Endometrial microvascular endothelial cells (primary cell): ENCODE data around the gene GLIS2. TPM values are rescaled to one million over a fixed set of nuclear protein-coding genes. Genes with fewer than 3 reads are reported as not detected.

ENCODE experiments used
- in situ Hi-C: cut with HindIII; loops from 2 replicates; pipeline ENCODE4 v1.10.0; 2017; ENCODE audit warnings: low sequenced_read_pairs, low pct_unique_long_range_greater_than_20kb; ENCODE audit errors: inconsistent ontology term
- total RNA-seq: library from RNA; depleted of rRNA; stranded (reverse); fragments of >200 nt; gene quantifications from one replicate; pipeline ENCODE4 v1.2.3, GENCODE V29; 2015; ENCODE audit errors: inconsistent ontology term

GLIS2 gene
- total RNA-seq, 1 donor from 2014 or later, result 2.8 TPM

DNA sequence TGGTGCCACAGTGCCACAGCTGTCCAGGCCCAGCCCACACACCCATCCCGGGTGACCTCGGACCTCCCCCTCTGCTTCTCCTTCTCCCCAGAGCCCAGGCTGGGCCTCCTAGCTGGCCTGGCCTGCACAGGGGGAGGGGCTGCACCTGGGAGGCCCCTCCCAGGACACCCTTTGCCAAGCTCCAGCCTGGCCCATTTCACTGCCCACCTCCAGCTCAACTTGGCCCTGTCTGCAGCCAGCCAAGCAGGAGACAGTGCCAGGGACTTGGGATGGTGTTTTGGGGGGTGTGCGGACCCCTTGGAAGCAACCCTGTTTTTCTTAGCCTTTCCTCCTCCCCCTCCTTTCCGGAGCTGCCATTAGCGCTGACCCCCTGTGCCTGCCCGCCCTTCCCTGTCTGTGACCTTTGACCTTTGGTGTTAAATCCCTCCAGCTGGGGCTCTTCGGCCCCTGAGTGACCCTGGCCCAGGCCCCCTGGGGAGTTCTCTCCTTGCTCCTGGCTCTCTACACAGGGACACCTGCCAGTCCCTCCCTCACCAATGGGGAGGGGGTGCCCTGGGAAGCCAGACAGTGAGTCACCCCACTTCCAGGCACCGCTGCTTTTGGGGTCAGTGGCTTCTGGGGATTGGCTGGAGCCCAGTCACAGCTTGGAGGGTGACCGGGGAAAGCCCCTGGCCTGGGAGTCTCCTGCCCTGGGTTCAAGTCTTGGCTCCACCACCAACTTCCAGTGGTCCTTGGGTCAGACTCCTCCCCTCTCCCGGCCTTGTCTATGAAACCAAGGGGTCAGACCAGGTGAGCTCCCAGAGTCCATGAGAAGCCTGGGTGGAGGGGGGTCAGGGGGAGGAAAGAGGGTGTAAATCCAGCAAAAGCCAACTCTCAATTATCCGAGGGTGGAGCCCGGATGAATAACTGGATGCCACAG lies 1.9 kb downstream of the GLIS2 start:
- in situ Hi-C loops, result no loop called here

DNA sequence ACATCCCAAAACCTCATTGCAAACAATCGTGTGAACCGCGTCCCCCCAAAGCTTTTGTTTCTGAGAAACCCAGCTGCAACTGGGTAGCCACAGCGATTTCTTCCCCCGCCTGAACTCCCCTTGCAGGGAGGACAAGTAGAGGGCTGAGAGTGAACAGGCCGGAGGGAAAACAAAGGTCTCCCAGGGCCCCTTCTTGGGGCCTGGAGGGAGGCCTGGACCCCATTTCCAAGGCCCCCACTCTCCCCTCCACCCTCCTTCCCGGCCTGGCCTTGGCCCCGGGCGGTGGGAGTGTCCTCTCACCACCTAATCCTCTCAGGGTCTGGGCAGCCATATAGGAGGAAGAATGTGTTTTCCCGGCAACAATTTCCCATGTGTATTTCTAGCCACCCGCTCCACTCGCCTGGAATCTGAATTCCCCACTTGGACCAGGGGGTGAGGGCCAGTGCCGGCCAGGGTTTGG lies 2.6 kb downstream of the GLIS2 start:
- in situ Hi-C loops, result no loop called here

DNA sequence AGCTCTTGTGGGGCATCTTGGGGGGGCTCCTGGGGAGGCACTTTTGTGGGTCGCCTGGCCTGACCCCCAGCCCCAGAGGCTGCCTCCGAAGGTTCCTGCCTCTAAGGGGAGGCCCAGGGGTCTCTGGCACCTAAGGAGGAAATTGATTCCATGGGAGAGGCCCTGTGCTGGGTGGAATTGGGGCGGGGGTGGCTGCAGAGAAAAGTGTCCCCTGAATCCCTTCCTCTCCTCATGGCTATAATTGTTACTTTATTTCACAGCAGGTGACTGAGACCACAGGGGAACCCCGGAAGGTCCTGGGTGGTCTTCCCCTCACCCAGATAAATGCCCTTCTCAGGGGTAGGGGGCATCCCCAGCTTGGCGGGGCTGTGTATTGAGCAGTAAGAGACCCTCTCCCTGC lies 3.1 kb downstream of the GLIS2 start:
- in situ Hi-C loops, result no loop called here

DNA sequence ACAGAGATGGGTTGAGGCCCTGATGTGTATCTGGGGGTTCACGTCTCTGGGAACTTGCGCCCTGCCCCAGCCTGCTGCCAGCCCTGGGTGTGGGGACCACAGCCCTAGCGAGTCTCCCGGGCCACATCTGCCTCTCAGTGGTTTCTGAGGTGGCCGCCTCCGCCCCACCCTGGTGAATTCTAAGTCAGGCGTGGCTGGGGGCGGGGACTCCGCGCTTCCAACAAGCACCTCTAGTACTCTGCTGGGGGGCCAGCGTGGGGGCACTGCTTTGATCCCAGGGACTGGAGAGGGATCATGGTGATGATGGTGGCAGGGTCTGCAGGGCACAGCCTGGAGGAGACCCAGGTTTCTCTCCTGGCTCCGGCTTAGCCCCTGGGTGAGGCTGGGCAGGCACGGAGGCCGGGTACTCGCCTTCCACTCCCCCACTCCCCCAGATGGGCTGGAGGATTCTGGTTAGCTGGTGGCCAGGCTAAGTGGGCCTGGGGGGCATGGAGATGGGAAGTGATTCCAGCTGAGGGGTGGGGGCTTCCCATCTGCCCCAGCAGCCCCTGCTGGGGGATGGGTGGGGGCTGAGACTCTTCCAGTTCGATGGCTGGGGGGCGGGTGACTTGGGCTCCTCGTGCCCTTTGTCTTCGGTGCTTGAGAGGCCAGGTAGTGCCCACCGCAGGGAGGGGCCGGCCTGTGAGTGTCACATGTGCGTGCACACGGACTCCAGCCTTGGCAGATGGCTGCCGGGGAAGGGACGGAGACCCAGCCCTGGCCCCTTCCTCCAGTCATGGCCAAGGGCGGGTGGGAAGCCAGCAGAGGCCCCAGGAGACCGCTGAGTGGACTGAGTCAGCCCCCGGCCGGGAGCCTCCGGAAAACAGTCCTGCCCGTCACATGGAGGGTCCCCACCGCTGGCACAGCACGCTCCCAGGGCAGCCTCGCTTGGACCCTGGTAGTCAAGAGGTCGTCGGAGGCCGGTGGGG lies 3.9 kb downstream of the GLIS2 start:
- in situ Hi-C loops, result no loop called here

DNA sequence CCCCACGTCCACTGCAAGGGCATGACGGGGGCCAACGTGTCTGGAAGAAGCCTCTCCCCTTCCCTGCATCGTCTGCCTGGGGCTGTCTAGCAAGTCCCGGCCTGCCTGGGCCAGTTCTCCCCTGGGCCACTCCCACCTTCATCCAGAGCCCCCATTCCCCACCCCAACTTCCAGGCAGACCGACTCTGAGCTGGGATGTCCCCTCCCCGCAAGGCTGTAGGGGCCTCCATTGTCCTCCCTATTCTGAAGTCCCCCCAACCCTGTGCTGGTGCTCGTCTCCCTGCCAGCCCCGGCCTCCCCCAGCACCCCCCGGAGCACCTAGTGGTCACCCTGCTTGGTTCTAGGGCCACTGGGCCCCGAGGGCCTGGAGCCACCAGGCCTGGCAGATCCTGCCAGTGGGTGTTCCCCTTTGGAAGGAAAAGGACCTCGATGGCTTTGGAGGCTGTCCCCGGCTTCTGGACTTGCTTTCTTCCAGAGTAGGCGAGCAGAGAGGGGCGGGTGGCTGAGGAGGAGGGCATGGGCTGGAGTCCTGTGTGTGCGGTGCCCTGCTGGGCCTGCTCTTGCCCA lies 4.8 kb downstream of the GLIS2 start:
- in situ Hi-C loops, result no loop called here

DNA sequence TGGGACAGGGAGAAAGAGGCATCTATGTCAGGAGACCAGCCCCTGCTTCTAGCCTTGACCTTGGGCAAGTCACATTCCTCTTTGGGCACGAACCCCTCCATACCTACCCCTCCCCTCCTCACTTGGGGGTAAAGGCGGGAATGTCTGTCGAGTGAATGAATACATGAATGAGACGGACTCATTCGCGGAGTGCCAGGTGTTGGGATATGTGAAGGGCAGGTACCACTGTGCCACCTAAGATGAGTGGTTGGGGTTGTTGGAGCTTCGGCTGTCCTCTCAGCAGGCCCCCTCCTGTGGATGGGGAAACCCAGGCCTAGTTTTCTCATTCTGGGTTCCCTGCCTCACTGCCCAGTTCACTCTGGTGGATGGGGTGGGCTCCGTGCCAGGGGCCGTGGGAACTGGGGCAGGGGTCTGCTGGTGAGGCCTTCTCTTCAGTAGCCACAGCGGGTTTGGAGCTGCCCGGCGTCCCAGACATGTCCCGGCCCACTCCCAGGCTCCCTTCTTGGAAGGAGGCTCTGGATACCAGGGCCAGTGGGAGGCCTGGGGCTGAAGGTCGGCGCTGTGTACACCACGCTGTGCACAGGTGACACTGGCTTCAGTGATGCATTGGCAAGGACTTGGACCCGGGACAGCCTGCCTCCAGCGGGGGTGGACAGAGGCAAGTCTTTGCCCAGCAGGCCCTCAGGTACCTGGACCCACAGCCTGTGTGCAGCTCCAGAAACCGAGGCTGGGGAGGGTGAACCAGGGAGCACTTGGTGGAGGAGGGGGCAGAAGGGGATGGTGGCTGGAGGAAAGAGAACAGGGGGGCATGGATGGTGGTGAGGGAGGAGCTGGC lies 5.6 kb downstream of the GLIS2 start:
- in situ Hi-C loops, result no loop called here

DNA sequence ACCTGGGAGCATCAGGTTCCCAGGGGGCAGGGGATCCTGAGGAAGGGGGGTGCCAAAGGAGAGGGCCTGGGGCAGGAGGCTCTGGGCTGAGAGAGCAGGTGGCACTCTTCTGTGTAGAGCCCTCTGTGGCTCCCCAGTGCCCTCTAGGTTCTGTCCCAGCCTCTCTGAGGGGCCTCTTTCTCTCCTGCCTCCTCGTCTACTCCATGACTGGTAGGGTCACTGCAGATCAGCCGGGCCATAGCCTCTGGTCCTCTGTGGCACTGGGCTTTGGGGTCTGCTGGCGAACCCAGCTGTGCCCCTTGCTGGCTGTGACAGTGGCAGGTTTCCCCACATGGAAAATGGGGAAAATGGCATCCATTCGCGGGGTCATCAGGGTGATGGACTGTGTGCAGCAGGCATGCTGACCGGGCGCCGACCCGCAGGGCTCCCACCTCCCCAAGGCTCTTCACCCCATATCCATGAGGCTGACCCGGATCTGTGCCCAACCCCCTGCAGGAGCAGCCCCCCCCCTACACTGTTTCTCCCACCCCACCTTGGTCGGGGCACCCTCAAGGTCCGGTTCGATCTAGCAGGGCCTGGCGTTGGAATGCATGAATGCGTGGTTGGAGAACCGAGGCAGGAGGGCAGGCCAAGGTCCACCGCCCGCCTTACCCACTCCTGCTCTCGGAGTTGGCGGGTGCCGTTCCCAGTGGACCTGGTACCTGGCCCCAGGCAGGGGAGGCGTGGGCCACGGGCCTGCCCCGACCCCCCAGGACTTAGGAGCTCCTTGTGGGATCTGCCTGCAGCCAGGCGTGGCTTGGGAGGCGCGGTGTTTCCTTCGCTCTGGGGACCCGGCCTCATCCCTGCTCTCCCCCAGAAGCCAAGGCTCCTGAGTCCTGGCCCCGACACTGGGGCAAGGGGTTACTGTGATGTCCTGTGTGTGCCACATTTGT lies 6.5 kb downstream of the GLIS2 start:
- in situ Hi-C loops, result no loop called here

DNA sequence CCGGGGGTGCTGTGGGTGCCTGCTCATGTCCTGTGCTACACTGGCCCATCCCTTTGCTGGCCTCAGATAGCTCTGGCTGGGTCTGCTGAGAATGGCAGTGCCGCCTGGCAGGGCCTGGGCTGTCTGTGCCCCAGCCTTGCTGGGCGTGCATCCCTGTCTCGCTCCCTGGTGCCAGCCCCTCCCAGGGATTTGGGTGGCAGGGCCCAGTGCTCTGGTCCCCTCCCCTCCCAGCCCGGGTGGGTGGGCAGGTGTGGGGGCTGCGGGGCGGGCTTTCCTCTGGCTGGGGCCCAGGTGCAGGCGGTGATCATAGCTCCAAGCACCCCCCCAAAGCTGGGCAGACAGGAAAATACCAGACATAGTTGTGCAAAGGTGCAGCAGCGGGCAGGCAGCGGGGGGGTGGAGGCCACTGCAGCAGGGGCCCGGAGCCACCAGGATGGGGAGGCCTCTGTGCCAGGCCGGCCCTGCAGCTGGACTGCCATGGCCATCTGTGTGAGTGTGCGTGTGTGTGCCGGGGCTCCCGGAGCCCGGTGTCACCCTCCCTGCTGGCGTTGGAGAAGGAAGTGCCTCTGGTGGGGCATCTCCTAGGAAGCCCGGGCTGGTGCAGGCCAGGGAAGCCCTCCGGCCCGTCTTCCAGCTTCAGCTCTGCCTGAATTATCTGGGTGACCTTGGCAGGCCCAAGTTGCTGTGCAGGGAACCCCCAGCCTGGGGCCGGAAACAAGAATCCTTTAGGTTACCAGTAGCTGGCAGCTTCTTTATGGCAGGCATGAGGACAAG lies 7.4 kb downstream of the GLIS2 start:
- in situ Hi-C loops, result no loop called here

DNA sequence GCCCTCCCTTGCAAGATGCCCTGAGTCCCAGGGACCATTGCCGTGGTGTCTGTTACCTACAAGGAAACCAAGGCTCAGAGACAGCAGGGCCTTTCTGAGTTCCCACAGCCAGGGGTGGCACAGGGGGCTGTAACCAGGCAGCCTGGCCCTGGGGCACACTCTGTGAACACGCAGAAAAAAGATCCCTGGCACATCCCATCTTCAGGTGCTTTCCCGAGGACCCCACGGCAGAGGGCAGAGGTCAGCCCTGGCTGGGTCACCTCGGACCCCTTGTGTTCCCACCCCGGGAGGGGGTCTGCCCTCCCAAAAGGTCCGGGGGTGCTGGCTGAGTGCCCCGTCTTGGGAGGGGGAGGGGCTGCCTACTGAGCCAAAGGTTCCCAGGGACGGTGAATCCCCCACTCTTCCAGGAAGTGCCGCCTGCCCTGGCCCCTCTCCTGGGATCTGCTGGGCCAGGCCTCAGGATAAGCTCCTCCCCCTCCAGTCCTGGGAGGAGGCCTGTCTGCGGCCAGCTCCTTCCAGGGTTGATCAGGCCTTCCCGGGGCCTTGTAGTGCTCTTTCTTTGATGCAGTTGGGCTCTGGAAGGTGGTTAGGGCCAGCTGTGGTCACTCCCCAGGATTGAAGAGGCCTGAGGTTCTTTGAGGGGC lies 8.1 kb downstream of the GLIS2 start:
- in situ Hi-C loops, result no loop called here

DNA sequence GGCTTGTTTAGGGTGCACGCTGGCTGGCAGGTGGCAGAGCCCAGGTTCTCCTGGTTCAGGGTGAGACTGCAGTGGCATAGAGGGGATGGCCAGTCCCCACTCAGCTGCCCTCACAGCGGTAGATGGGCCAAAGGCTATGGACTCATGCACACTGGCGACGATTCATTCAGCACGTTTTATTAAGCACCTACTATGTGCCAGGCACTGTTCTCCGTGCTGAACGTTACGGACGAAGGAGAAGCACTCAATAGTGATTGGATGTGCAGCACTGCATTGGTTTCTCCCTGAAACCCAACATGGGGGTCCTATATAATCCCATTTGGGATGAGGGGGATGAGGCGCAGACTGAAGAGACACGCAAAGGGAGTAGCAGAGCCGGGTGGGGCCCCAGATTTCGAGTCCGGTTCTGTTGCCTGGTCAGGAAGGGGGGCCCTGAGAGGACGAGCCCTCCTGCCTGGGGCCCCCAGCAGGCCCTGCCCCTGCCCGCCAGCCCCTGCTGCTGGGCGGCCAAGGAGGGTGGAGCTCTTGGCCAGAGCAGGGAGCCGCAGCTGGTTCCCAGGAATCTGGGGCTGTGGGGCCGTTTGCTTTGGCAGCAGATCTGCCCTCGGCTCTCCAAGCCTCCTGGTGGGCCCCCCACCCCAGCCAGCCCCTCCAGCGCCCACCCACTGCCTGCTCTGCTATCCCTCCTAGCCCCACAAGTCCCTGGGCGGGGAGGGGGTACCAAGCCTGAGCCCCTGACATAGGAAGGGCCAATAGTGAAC lies 8.8 kb downstream of the GLIS2 start:
- in situ Hi-C loops, result no loop called here

DNA sequence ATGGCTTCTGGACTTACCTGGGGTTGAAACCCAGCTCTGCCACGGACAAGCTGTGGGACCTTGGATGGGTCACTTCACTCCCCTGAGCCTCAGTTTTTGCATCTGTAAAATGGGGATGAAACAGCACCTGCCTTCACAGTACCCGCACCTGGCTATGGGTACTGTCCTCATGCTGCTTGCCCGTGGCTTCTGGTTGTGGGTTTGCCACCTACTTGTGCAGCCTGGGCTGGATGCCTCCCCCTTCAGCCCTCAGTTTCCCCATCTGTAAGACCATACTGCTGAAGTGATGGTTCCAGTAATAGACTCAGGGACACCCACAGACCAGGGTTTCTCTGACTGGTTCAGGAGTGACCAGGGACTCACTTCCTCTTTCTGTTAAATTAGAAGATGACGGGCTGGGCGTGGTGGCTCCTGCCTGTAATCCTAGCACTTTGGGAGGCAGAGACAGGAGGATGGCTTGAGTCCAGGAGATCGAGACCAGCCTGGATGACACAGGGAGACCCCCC lies 9.4 kb downstream of the GLIS2 start:
- in situ Hi-C loops, result no loop called here

DNA sequence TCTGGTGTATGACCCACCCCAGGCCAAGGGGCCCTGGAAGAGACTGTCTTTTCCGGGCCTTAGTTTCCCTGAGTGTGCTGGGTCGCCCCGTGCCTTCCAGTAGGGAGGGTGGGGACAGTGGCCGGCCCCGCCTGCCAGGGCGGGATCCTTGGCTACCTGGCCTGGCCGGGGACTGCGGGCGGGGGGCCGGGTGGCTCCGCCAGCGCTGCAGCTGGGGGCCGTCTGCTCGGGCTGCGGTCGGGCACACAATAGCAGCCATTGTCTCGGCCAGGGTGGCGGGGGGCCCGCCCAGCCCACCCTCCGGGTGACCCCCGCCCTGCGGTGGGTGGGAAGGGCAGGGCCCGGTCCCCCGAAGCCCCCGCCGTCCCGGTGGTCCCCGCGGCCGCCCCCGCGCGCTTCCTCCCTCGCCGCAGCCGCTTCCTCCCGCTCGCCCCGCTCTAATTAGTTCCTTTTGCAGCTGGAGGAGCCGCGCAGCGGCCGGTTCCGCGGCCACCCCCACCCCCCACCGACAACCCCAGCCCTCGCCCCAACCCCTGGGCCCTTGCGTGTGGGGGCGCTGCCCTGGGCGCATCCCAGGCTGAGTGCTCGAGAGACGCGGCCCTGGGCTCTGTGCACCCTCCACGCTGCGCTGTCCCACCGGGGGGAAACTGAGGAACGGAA lies 11.6 kb downstream of the GLIS2 start:
- in situ Hi-C loops, result no loop called here

DNA sequence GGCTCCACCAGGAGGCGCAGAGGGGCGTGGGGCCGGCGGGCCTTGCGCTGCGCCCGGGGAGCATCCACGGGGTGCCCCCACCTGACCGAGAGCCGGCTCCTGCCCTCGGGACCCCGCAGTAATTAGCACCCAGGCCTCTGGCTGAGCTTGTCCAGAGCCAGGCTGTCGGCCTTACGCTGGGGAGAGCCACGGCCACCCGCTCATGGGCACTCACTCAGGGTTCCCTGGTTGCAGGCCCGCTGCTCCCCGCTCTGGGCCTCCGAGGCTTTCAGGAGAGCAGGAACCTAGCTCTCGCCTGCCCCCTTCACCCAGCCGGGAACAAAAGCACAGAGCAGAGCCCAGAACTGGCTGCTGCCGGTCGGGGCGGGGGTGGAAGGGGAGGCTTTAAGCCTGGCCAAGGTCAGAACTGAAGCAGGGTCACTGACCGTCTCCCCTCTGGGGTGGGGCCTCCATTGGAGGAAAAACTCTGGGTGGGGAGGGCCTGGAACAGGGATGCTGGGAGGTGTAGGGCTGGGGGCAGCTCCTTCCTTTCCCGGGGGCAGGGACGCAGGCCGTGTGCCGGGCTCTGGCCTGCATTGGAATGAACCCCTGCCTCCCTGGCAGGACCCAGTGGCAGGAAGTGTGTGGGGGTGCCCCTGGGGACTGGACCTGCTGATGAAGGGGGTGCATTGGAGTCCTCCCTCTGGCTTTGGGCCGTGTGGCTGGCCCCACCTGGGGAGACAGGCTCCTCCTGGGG lies 12.3 kb downstream of the GLIS2 start:
- in situ Hi-C loops, result no loop called here
